ENCODE measurements around the gene COASY.
"Not testable (repeated sequence)": the region's sequence is repeated elsewhere in the genome, so short reads cannot be mapped to it uniquely, and the experiment has no call there.

Gene COASY

DNA sequence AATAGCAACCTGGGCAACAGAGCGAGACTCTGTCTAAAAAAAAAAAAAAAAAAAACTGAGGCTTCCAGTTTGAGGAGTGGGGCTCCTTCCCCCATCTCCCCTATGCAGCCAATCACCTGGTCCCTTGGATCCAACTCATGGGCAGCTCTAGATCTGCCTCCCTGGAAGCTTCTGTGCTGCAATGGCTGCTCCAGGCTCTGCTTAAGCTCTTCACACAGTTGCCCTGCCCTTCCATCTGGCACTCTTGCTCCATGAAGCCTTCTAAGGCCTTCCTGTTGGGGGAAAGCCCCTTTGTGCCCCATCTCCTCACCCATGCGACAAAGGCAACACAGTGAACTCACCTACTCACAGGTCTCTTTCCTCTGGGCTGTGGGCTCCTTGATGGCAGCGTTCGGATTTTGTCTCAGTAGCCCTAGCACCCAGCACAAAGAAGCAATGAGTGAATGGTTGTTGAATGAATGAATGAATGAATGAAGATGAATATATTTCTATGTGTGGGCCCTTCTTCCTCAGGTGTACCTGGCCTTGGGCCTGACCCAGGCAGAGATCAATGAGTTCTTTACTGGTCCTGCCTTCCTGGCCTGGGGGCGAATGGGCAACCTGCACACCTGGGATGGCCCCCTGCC, 24.0 kb upstream of the COASY start:
- TF ChIP-seq GATA3 (IDR thresholded peaks at IDR 0.05; ENCODE audit: low read depth, low read length) (no peak), GATA2 (IDR thresholded peaks at IDR 0.05; ENCODE audit: low read depth, low read length) (no peak)

DNA sequence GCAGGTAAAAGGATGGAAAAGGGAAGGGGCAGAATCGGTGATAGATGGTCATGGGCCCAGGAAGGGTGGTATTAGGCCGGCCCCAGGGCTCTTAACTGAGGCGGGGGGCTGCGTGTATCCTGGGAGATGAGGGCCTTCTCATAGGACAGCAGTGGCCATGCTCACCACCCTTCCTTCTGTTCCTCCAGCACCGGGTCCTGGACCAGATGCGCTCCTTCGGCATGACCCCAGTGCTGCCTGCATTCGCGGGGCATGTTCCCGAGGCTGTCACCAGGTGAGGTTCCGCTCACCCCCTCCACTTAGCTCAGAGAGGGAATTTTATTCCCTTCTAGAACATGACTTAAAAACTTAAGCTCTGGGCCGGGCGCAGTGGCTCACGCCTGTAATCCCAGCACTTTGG, 23.5 kb upstream of the COASY start:
- TF ChIP-seq GATA3 (IDR thresholded peaks at IDR 0.05; ENCODE audit: low read depth, low read length) (no peak), GATA2 (IDR thresholded peaks at IDR 0.05; ENCODE audit: low read depth, low read length) (no peak)

DNA sequence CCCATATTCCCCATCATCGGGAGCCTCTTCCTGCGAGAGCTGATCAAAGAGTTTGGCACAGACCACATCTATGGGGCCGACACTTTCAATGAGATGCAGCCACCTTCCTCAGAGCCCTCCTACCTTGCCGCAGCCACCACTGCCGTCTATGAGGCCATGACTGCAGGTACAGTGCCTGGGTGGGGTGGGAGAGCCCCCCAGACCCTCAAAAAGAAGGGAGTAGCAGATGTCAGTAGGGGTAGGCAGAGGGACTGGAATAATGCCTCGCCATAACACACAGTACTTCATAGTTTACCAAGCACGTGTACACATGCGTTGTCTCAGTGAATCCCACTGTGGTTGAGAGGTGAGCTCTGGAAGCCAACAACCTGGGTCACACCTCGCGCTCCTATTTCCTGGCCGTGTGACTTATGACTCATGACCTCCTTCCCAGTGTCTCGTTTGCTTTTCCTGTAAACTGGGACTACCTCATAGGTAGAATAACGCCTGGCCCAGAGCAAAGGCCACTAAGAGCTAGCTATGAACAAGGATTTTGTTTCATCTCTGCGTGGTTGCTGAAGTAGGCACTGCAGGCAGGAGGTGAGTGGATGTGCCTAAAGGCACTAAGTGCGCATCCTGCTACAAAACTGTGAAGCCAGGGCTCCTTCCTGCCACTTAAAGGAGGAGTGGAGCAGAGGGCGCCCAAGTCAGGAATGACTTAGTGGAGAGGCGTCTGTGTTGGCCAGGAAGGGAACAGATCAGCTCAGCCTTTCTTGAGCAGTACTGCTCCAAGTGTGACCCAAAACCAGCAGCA, 20.7 kb upstream of the COASY start:
- no peak for TF ChIP-seq GATA2 (IDR thresholded peaks at IDR 0.05; ENCODE audit: low read depth, low read length)
- TF ChIP-seq GATA3 (IDR thresholded peaks at IDR 0.05; ENCODE audit: low read depth, low read length): no peak

DNA sequence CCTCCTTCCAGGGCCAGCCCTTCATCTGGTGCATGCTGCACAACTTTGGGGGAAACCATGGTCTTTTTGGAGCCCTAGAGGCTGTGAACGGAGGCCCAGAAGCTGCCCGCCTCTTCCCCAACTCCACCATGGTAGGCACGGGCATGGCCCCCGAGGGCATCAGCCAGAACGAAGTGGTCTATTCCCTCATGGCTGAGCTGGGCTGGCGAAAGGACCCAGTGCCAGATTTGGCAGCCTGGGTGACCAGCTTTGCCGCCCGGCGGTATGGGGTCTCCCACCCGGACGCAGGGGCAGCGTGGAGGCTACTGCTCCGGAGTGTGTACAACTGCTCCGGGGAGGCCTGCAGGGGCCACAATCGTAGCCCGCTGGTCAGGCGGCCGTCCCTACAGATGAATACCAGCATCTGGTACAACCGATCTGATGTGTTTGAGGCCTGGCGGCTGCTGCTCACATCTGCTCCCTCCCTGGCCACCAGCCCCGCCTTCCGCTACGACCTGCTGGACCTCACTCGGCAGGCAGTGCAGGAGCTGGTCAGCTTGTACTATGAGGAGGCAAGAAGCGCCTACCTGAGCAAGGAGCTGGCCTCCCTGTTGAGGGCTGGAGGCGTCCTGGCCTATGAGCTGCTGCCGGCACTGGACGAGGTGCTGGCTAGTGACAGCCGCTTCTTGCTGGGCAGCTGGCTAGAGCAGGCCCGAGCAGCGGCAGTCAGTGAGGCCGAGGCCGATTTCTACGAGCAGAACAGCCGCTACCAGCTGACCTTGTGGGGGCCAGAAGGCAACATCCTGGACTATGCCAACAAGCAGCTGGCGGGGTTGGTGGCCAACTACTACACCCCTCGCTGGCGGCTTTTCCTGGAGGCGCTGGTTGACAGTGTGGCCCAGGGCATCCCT, 18.5 kb upstream of the COASY start:
- TF ChIP-seq GATA3 (IDR thresholded peaks at IDR 0.05; ENCODE audit: low read depth, low read length) (no peak), GATA2 (IDR thresholded peaks at IDR 0.05; ENCODE audit: low read depth, low read length) (no peak)

DNA sequence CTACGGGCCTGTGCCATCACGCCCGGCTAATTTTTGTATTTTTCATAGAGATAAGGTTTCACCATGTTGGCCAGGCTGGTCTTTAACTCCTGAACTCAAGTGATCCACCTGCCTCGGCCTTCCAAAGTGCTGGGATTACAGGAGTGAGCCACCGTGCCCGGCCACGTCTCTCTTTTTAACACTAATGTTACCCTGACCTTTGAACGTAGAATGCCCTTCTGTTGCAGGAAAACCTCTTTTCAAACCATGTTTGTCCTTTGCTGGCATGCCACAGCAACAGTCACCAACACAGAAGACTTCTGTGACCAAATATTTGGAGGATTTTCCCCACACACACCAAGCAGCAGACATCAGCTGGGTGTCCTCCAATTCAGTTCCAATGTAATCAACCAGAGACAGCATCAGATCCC, 17.1 kb upstream of the COASY start:
- TF ChIP-seq GATA2 (IDR thresholded peaks at IDR 0.05; ENCODE audit: low read depth, low read length) (no peak), GATA3 (IDR thresholded peaks at IDR 0.05; ENCODE audit: low read depth, low read length) (no peak)

DNA sequence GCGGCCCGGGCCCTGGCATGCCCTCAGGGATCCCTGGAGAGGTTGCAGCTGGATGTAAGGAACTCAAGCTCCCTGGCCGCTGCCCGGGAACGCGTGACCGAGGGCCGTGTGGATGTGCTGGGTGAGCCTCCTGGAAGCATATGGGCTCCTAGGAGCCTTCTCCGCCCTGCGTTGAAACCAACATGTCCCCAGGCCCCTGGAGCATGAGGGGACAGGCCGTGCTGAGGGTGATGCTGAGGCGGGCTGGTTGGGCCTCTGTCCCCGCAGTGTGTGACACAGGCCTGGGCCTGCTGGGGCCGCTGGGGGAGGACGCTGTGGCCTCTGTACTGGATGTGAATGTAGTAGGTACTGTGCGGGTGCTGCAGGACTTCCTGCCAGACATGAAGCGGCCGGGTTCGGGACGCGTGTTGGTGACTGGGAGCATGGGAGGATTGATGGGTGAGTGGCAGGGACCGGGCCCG, 14.9 kb upstream of the COASY start:
- TF ChIP-seq GATA2 (IDR thresholded peaks at IDR 0.05; ENCODE audit: low read depth, low read length): no peak
- TF ChIP-seq GATA3 (IDR thresholded peaks at IDR 0.05; ENCODE audit: low read depth, low read length): no peak

DNA sequence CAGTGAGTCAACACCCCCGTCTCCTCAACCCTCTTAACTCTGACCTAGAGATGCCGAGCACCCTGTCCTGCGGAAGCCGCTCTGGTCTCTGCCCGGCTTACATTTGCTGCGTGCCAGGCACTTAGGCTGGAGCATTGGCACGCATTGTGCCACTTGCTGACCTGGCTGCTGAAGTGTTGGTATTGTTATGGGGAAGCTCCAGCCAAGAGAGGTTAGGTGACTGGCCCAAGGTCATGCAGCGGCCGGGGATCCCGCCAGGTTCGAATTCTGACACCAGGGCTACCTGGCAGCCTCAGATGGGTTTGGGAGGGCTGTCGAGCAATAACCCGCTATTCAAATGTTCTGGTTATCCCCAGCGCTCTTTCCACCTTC, 14.3 kb upstream of the COASY start:
- TF ChIP-seq GATA2 (IDR thresholded peaks at IDR 0.05; ENCODE audit: low read depth, low read length) (no peak), GATA3 (IDR thresholded peaks at IDR 0.05; ENCODE audit: low read depth, low read length) (no peak)

DNA sequence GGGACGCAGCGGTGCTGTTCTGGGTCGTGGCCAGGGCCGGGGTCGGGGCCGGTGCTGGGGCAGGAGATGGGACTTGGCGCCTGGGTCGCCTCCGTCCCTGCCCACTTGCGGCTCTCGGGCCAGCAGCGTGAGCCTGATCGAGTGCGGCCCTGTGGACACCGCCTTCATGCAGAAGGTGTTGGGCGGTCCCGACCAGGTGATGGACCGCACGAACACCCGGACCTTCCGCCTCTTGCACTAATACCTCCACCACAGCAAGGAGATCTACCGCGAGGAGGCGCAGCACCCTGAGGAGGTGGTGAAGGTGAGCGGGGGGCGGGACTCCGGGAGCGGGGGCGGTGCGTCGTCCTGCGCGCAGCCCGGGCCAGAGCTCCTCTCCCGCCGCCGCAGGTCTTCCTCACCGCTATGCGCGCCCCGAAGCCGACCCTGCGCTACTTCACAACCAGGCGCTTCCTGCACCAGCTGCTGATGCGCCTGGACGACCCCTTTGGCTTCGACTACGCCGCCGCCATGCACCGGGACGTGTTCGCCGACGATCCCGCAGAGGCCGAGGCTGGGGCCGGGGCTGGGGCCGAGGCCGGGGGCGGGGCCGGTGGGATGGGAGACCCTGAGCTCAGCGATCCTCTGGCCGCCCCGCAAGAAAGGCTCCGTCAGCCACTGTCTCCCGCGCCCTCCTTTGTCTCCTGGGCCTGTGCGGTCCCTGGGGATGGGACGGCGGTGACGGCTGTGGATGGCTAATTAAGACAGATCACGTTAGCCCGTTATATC, 13.7 kb upstream of the COASY start:
- no peak for TF ChIP-seq GATA2 (IDR thresholded peaks at IDR 0.05; ENCODE audit: low read depth, low read length)
- TF ChIP-seq GATA3 (IDR thresholded peaks at IDR 0.05; ENCODE audit: low read depth, low read length): no peak

DNA sequence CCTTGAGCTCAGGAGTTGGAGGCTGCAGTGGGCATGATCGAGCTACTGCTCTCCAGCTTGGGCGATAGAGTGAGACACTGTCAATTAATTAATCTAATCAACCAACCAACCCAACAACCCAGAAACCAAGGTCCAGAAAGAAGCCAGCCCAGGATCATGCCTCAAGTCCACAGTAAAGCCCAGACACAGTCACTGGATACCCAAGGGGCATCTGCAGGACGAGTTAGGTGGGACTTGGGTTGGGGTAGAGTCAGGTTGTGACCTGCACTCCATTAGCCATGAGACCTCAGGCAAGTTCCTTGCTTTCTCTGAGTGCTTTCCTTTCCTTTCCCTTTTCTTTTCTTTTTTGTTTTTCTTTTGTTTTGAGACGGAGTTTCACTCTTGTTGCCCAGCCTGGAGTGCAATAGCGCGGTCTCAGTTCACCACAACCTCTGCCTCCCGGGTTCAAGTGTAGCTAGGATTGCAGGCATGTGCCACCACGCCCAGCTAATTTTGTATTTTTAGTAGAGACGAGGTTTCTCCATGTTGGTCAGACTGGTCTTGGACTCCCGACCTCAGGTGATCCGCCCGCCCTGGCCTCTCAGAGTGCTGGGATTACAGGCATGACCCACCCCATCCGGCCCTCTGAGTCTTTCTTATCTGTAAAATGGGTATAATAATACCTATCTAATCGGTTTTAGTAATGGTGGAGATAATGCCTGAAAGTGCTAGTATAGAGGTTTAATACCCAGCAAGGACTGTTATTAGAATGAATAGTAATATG, 12.8 kb upstream of the COASY start:
- TF ChIP-seq GATA2 (IDR thresholded peaks at IDR 0.05; ENCODE audit: low read depth, low read length) (no peak), GATA3 (IDR thresholded peaks at IDR 0.05; ENCODE audit: low read depth, low read length) (no peak)

DNA sequence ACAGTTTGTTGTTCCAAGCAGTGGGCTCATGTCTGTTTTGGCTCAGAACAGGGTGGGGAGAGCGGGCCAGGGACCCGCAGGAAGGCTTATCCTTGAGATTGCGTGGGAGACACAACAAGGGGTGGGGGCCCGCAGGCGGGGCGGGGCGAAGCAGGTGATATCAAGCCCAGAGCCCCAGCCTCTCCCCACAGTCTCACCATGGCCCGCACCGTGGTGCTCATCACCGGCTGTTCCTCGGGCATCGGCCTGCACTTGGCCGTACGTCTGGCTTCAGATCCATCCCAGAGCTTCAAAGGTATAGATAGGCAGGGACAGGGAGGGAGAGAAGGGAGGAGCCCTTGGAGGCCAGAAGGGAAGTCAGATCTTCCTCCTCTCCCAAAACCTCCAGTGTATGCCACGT, 9.2 kb upstream of the COASY start, which contains the start of gene HSD17B1:
Gene HSD17B1, plus strand, starts transcription at position 188 of the 400 bp plus-strand sequence. Its CDS starts 11 bp downstream, at position 199.
- not testable (repeated sequence) for TF ChIP-seq GATA3, GATA2 (IDR thresholded peaks at IDR 0.05; ENCODE audit: low read depth, low read length)

DNA sequence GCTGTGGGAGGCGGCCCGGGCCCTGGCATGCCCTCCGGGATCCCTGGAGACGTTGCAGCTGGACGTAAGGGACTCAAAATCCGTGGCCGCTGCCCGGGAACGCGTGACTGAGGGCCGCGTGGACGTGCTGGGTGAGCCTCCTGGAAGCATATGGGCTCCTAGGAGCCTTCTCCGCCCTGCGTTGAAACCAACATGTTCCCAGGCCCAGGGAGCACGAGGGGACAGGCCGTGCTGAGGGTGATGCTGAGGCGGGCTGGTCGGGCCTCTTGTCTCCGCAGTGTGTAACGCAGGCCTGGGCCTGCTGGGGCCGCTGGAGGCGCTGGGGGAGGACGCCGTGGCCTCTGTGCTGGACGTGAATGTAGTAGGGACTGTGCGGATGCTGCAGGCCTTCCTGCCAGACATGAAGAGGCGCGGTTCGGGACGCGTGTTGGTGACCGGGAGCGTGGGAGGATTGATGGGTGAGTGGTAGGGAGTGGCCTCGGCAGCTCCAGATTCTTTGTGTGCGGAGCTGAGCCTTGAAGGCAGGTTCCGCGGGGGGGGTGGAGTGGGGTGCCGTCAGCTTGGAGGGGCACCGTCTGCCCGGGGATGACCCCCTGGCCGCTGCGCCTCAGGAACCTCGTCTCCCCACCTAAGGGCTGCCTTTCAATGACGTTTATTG, 8.7 kb upstream of the COASY start:
- no peak for TF ChIP-seq GATA2 (IDR thresholded peaks at IDR 0.05; ENCODE audit: low read depth, low read length)
- no peak for TF ChIP-seq GATA3 (IDR thresholded peaks at IDR 0.05; ENCODE audit: low read depth, low read length)

DNA sequence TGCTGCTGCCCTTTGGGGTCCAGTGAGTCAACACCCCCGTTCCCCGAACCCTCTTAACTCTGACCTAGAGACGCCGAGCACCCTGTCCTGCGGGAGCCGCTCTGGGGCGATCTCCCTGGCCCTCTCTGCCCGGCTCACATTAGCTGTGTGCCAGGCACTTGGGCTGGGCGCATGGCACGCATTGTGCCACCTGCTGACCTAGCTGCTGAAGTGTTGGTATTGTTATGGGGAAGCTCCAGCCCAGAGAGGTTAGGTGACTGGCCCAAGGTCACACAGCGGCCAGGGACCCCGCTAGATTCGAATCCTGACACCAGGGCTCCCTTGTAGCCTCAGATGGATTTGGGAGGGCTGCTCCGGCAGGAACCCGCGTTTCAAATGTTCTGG, 8.1 kb upstream of the COASY start:
- TF ChIP-seq GATA3 (IDR thresholded peaks at IDR 0.05; ENCODE audit: low read depth, low read length) (no peak), GATA2 (IDR thresholded peaks at IDR 0.05; ENCODE audit: low read depth, low read length) (no peak)
